GM19043 (cell line): ENCODE results near the gene CGRRF1.
A peak's percentile ranks its signal among the peaks of the same experiment; 100 is the strongest.

Experiments used
- ATAC-seq: cut with Tn5 transposase; IDR thresholded peaks from one replicate; pipeline ENCODE4 v1.9.1; 2021; ENCODE audit warnings: low read depth; ENCODE audit not compliant: unreplicated experiment

Gene CGRRF1

DNA sequence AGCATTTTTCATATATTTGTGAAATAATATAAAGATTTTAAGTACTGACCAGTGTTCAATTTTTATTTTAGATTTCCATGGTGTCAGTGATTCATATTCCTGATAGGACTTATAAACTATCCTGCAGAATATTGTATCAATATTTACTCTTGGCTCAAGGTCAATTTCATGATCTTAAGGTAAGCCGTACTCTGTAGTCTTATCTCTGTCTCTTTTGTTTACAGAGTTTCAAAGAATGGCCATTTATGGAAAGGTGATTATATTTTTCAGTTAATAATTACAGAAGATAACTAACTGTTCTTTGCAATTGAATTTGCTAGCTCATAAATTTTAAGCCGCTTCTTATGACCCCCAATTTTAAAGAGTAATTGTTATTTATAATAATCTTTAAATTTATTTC, 27.9 kb downstream of the CGRRF1 start:
- no peak for ATAC-seq

DNA sequence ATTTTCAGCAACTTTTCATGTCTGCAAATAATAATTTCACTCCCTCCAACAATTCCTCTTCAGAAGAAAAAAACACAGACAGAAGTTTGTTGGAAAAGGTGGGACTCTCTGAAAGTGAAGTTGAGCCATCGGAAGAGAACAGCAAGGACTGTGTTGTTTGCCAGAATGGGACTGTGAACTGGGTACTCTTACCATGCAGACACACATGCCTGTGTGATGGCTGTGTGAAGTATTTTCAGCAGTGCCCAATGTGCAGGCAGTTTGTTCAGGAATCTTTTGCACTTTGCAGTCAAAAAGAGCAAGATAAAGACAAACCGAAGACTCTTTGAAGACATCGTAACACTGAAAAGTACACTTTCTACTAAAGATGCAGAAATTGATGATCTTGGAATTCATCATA, 28.3 kb downstream of the CGRRF1 start:
- no peak for ATAC-seq

DNA sequence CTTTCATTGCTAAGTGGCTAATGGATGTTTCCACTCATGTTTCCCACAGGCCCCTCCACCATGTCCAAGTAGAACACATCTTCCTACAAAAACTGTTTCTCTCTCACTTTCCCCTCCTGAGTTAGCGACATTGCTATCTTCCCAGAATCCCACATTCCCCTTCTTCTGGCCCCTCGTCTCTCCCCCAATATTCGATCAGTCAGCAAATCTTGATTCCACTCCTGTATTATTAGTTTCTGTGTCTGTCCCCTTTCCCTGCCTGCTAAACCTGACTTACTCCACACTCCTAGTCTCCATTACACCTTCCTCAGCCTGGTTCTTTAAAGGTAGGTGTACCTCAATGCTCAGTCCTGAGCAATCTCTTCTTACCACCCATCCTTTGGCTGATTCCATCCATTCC, 37.9 kb downstream of the CGRRF1 start:
- no peak for ATAC-seq

DNA sequence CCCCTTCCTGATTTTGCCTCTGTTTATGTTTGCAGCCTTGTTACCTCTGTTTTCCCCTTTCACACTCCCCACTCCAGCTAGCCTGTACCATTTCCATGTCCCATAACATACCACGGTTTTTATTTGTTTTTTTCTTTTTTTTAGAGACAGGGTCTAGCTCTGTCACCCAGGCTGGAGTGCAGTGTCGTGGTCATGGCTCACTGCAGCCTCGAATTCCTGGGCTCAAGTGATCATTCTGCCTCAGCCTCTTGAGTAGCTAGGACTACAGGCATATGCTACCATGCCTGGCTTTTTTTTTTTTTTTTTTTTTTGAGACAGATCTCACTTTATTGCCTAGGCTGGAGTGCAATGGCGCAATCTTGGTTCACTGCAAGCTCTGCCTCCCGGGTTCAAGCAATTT, 38.8 kb downstream of the CGRRF1 start:
- ATAC-seq, result no peak

DNA sequence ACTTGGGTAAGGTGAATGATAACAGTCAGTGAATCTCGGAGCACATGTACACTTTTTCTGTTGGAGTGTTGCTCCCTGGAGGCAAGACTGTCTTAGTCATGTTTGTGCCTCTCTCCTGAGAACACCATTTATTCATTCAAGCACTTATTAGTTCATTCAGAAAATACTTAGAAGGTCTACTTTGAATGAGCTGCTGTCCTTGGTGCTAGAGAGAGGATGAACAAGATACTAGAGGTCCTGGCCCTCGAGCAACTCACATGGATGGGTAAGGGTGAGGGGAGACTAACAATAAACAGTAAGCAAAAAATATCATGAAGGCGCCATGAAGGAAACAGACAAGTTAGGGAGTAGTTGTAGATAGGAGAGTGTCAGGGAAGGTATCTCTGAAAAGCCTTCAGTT, 40.2 kb downstream of the CGRRF1 start:
- no peak for ATAC-seq

DNA sequence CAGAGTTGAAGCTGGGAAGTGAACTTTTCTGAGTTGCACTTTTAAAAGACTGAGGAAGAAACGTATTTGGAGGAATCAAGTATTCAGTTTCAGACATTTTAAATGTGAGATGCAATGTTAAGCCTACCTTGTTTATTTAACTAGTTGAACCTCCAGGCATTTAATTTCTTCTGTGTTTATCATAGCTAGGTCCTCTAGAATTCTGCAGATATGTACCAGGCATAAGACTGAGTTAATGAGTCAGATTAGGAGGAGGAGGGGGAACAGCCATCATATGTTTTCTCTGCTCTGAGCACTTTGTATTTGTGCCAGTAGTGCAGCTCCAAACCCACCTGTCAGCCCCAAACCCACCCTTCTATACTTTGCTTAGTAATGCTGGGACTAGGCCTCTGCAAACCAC, 40.8 kb downstream of the CGRRF1 start:
- ATAC-seq, result no peak

DNA sequence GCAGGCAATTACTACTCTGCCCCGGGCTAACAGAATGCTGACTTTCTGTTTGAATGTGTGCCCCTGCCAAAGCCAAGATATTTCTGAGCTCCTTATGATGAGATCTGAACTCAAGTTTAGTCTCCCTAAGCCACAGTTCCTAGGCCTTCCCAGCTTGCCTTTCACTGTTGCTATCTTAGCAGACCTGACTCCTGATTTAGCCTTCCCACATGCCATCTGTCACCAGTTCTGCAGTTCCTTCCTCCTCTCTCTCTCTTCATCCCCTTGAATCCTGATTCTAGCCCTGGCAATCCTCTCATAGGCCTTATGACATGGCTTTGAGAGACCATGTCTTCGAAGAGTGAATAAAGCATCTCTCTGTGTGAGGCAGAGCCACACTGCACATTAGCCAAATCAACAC, 44.7 kb downstream of the CGRRF1 start:
- no peak for ATAC-seq

DNA sequence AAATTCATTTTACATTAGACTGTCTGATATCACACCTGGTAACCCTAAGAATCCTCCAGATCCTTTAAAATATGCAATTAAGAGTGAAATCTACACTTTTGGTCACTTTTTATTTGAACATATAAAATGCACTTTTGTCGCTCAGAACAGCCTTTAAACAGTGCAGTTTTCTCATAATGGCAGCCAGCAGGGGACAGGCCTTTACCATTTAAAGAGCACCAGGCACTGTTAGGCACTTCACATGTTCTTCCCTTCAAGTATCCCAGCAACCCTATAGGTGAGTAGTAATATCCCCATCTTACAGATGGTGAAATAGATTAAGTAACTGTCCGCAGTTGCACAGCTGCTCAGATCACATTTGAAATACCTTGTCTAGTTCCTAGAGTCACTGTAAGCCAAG, 45.9 kb downstream of the CGRRF1 start:
- no peak for ATAC-seq

DNA sequence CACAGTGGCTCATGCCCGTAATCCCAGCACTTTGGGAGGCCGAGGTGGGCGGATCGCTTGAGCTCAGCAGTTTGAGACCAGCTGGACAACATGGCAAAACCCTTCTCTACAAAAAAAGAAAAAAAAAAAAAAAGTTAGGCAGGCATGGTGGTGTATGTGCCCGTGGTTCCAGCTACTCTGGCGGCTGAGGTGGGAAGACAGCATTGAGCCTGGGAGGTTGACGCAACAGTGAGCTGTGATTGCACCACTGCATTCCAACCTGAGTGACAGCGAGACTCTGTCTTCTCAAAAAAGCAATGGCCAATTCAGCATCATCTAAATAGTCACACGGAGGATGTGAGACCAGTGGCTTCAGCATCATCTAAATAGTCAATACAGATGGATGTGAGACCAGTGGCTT, 46.8 kb downstream of the CGRRF1 start:
- no peak for ATAC-seq

DNA sequence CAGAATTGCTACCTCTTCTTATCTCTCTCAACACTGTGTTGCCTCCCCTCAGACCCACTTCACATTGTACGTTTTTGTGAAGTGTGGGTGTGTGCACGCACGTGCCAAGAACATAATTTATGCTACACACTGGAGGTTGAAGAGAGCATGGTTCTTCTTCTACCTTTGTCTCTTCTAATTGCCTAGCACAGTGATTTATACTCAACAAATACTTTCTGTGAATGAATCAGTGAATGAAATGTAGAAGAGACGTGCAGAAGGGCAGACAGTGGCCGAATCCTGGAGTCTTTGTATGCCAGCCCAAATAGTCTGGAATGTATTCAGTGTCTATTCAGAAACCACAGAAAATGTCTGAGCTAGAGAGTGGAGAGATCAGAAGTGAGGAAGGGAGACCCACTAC, 52.6 kb downstream of the CGRRF1 start:
- no peak for ATAC-seq

DNA sequence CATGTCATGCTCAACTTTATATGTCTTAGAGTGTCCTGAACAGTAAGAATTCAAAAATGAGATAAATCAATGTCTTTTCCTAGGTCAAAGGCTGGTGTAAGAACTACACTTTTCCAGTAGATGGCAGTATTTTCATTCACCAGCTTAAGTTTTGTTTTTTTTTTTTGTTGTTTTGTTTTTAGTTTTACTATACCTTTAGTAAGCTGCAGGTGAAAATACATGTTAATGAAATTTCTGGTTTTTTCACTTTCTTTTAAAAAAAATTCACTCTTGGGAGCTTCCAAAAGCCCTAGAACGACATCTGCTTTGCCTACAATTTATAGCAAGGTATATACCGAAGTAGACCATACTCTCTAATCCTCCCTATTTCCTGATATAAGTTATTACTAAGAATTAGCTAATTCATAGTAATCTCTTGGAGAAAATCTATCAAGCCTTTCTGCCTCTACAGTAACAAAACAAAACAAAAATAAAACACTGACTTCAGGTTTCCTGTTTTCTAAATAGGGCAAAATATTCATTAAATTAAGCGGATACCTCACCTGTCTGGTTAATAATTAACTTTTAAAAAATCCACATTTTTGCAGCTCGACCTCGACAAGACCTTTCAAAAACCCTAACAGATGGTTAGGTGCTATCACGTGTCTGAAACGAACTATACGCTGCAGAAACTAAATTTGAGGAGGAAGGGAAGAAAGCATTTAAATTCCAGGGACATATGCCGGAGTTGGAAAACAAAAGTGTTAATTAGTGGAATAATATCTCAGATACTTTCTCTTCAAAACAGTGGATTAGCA, 54.6 kb downstream of the CGRRF1 start:
- no peak for ATAC-seq

DNA sequence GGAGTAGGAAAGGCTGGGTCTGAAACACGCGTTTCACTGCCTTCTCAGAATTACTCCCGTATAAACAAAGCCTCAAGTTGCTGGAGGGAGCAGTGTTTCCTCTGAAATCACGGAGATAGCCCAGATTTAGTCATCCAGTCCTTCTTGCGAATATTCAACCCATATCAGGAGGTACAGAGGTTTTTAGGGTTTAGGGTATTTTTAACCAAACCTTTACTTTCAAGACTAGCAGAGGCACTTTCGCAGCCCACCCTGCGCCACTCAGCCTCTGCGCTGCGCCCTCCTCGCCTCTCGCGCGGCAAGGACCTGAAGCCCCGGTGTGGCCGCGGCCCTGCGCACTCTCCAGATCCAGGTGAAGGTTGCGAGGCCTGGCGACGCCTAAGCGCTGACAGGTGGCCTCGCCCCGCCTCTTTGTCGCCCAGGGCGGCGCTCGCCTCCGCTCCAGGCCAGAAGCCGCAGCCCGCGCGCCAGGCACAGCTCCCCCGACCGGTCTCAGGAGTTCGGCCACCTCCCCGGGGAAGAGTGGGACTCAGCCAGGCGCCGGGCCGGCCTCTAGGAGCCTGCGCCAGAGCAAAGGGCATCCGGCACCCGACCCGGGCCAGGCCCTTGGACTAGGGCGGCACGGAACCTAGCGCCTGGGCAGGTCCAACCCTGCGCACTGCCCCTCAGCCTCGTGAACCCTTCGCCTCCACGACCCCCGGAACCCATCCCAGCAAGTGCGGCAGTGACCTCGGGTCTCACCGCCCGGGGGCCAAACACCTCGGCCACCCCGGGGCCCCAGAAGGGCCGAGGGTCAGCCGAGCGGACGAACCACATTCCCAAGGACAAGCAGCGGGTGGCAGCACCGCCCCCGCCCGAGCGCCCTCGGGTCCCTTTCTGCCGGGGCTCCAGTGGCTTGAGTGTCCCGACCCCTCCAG, 55.4 kb downstream of the CGRRF1 start:
- peak; percentile 19 for ATAC-seq

DNA sequence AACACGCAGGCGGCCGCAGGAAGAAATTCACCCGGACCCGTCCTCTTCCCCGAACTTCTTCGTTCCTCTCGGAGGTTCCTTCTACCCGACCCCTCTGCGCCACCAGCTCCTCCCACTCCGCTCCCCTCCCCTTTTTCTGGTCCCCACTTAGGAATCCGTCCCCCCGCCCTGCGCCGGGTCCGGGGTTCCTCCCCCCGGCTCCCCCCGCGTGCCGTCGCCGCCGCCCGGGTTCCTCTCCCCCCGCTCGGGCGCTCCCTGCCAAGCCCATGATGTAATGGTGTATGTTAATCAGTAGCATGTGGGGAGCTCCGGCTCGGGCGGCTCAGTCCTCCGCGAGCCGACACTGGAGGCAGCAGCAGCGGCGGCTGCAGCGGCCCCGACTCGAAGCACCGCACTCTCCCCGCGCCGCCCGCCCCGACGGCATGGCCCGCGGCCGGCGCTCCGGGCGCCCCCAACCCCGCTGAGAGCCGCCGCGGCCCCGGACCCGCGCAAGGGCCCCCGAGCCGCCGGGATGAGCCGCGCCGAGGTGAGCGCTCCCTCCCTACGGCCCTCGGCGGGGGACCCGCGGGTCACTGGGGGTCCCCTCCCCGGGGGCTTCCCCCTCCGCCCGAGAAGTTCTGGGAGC, 56.2 kb downstream of the CGRRF1 start:
- ATAC-seq, result peak; percentile 46

DNA sequence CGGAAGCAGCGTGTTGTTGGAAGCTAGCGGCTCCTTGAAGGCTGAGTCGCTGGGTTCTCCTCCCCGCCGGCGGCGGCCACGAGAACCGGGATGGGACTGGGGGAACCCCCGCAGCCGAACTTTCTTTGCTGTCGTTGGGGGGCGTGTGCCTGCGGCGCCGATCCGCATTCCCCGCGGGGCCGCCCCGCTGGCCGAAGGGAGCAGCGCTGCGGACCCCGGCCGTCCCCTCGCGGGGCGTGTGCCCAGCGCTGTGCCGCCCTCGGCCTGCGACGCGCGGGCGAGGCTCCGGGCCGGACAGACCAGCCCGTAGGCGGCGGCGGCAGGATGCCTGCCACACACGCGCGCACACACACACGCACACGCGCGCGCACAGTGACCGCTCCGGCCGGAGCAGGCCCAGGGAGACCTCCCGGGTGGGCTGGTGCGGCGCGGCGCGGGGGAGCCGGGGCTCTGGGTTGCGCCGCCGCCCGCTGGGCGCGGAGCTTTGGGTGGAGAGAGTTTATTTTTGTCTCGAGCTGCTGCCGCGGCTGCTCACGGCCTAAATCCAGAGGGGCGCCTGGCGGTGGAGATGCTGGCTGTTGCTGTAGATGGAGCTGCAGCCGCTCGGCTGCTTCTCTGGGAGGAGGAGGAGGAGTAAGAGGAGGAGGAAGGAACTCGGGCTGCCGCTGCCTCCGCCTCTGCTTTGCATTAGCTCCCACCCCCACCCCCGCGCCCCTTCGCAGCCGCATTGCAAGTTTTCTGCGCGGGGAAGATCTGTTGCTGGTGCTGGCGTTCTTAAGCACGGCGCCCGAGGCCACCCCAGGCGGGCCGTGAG, 56.9 kb downstream of the CGRRF1 start, which contains the start of gene SAMD4A:
TSS of gene SAMD4A (plus strand) at position 719 of the 814 bp plus-strand sequence. CDS start 789 bp downstream, outside the sequence.
- peak; percentile 35 for ATAC-seq

DNA sequence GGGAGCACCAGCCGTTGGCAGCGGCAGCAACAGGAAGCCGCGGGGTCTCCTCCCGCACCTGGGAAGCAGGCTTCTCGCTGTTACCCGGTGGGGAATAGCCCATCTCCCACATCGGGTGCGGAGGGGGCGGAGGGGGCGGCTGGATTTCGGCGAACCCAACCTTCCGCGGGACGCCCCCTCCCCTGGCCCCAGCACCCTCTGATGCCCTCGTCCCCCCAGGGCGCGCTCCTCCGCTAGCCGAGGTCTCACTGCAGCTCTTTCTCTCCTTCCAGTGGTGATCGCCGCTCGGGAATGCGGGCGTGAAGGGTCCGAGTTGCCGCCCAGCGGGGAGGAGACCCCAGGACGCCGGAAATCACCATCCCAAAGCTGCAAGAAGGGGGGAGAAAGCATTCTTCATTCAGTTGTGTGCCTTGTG, 57.5 kb downstream of the CGRRF1 start:
- no peak for ATAC-seq

DNA sequence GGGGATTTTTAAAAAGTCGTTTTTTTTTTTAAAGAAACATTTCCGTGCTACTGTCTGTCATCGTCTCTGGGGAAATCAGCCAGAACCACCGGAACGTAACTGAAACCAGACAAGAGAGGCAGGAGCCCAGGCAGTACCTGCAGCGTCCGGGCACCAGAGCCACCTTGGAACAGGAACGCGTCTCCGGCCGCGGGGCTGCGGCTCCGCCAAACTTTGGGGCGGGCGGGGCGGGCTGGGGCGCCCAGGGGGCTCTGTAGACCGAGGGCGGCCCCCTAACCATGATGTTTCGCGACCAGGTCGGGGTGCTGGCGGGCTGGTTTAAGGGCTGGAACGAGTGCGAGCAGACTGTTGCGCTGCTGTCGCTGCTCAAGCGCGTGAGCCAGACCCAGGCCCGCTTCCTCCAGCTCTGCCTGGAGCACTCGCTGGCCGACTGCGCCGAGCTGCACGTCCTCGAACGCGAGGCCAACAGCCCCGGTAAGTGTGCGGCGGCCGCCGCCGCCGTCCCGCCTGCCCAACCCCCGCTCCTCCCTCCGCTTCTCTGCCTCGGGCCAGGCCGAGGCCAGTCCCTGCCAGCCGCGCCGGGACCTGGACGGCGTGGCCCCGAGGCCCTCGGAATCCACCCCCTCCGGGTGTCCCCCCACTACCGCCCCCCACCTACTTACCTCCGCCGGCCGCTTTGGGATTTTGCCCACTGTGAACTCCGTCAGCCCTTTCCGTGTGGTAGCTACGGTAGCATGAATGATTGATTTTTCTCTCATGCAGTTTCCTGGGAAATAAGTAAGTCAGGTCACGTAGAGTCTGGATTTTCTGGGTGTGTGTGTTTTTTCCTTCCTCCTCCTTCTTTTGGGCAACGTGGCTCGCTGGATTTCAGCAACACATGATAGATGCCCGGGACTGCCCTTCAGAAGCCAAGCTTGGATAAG, 58.2 kb downstream of the CGRRF1 start:
- ATAC-seq, result no peak

DNA sequence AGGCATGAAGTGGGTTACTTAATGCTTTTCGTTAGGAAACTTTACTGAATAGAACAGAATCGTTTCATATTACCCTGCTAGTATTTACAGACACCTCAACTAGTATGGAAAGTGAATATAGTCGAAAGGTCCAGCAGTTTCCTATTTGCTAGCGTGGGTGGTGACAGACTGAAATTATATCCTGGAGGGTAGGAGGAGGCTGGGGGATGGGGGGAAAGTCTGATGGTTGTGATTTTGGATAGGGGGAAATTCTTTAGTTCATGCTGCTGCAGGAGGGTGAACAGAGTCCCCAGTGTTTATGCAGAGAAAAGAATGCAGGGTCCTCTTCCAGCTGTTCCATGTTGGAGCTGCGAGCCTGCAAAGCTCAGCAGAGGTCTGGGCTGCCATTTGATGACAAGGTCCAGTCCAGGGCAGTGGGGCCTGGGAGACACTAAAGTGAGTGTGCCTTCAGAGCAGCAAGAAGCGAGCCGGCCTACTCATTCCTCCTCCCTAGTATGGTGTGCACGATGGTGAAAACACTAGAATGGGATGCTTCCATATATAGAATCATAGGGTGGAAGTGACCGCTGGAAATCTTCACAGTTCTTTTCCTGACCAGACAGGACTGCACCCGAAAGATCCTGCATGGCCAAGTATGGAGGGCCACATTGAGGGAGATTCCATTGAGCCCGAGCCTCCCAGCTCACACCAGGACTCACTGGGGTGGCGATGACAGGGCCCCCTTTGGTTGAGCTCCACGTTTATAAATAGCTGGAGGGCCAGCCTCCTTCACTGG, 59.3 kb downstream of the CGRRF1 start:
- no peak for ATAC-seq

DNA sequence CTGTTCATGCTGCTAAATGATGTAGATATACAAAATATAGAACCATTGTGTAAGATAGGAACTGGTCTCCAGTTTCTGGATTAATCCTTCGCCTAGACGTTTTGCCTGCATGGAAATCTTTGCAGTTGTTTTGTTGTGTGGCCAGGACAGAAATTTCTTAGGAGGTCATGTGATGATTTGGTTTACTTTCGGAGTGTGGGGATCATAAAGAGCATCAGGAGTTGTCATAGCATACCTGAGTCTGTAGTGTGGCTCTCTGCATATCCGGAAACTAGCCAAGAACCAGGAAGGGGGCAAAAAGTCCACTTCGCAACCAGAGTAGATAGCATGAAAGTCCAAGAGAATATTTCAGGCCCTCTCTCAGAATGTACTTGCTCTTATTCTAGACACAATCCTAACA, 60.3 kb downstream of the CGRRF1 start:
- no peak for ATAC-seq
